Measurements from ENCODE around the gene USP15. TPM values are rescaled to one million over a fixed set of nuclear protein-coding genes. Genes with fewer than 3 reads are reported as not detected.
"Not testable (repeated sequence)": the region's sequence is repeated elsewhere in the genome, so short reads cannot be mapped to it uniquely, and the experiment has no call there.

The USP15 gene
- polyA plus RNA-seq, 3 donors = 19.2 to 27.7 (median 26.4) TPM

DNA sequence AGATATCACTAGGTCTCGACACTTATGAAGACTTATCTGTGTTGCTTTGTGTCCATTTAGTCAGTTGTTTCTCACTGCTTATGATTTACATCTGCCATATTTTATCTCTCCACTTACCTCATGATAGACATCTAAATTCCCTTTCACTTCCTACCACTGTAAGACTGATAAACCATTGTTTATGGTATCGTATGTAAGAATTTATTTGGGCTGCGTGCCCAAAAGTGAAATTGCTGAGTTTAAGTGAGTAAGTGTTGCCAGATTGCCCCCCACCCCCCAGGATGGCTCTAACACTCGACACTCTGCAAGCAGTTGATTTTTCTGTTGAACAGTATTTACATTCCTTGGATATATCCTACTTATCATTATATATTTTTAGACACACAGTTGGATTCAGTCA, 136.5 kb downstream of the USP15 start:
- 77 to 83% (median 81%) methylated on average over 4 of the region's 4 CpGs for WGBS, 3 donors
- H3K27ac ChIP-seq (ENCODE audit: low read depth, low read length) = no peak overlapping the region

DNA sequence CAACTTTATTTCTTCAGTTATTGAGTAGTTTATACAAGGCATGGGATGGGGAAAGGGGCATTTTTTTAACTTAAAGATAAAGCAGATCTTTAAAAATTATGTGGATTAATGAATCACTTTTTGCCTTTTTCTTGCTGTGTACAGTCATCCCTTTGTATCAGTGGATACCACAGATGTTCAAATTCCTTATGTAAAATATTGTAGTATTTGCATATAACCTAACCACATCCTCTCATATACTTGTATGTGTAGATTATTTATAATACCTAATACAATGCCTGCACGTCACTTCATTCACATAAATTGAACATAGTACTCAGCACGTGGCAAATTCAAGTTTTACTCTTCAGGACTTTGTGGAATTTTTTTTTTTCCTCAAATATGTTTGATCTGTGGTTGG, 139.9 kb downstream of the USP15 start:
- H3K27ac ChIP-seq (ENCODE audit: low read depth, low read length) = no peak overlapping the region
- 94 to 96% (median 95%) methylated on average over 2 of the region's 2 CpGs for WGBS, 3 donors

DNA sequence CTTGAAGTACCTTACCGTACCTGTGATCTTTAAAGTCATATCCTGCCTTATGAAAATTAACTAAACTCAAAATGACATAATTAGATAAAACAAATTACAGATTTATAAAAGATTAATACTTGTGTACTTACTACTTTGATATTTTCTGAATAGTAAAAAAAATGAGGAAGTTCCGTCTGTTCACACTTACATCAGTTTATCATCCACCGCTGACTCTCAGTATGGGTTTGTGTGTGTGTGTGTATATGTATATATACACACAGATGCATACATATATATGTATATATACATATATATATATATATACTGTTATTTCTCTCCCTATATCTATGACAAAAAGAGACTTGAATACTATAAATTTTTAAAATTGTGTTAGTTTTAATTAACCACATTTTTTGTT, 141.4 kb downstream of the USP15 start:
- WGBS, 3 donors = 69 to 90% (median 70%) methylated on average over 3 of the region's 3 CpGs
- no peak overlapping the region for H3K27ac ChIP-seq (ENCODE audit: low read depth, low read length)

DNA sequence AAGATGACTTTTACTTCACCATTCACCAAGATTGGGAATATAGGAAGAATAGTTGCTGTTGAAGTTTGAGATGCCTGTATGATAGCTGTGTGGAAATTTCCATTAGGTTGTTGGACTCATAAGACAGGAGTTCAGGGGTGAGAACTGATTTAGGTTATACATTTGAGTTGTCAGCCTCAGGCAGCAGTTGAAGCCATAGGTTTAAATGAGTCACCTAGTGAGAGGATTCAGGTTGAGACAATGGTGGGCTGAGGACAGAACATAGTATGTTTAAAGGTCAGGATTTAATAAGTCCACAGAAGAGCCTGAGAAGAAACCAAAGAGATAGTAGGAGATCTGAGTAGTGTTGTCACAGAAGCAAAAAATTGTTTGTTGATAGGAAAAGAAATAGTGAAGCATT, 142.8 kb downstream of the USP15 start:
- no peak overlapping the region for H3K27ac ChIP-seq (ENCODE audit: low read depth, low read length)

DNA sequence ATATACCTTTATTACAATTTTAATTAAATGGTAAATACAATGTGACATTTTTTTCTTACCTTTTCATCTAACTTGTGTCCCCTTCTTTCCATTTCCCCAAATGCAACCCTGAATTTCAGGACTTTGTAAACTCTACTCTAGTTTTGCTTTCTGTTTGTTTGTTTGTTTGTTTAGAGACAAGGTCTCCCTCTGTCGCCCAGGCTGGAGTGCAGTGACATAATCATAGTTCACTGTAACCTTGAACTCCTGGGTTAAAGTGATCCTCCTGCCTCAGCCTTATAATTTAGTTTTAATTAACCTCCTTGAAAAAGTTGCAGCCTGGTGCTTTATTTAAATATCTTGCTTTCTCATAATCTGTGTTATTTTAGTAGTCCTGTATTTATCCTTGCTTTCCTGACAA, 147.4 kb downstream of the USP15 start:
- 44 to 94% (median 82%) methylated on average over 1 of the region's 1 CpG for WGBS, 3 donors
- H3K27ac ChIP-seq (ENCODE audit: low read depth, low read length) = no peak overlapping the region

DNA sequence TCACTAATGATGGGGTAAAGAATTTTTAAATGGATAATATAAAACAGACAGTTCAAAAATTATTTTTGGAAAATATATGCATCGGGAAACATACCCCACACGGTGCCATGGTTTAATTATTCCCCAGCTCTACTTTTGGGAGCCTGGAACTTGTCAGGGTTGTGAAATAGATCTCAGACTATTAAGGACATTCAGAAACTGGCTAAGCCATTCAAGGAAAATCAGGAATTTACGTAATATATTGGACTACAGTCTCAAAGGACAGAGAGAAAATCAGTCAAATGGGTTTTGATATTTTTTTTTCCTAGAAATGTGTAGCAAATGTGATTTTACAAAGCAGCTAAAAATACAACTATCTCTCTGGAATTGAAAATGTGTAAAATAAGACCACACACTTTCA, 148.9 kb downstream of the USP15 start:
- WGBS, 3 donors = 69 to 79% (median 78%) methylated on average over 3 of the region's 3 CpGs
- no peak overlapping the region for H3K27ac ChIP-seq (ENCODE audit: low read depth, low read length)

DNA sequence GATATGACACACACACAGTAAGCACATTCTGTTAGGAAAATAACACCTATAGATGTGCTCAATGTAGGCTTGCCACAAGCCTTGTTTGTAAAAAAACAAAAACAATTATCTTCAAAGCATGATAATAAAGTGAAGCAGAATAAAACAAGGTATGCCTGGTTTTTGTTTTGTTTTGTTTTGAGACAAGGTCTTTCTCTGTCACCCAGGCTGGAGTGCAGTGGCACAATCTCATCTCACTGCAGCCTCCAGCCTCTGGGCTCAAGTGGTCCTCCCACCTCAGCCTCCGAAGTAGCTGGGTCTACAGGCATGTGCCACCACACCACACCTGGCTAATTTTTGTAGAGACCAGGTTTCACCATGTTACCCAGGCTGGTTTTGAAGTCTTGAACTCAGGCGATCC, 154.0 kb downstream of the USP15 start:
- WGBS, 3 donors = 97 to 100% (median 98%) methylated on average over 2 of the region's 2 CpGs

DNA sequence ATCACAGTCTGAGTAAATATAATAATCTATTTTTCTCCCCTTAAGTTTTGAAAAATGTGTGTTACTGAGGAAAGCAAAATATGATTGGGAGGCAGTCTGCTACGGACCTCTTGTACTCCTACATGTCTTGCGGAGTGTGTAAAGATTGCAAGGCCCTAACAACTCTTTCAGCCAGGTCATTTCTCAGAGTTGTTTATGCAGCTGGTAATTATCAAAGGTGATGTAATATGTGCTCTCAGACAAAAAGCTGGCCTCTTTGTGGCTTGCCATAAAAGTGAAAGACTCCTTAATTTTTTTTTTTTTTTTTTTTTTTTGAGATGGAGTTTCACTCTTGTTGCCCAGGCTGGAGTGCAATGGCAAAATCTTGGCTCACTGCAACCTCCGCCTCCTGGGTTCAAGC, 165.9 kb downstream of the USP15 start:
- WGBS, 3 donors = 79 to 86% (median 84%) methylated on average over 3 of the region's 3 CpGs
- no peak overlapping the region for H3K27ac ChIP-seq (ENCODE audit: low read depth, low read length)

More for the DNA sequence above, 154.0 kb downstream of the USP15 start:
- H3K27ac ChIP-seq (ENCODE audit: low read depth, low read length) = no peak overlapping the region

DNA sequence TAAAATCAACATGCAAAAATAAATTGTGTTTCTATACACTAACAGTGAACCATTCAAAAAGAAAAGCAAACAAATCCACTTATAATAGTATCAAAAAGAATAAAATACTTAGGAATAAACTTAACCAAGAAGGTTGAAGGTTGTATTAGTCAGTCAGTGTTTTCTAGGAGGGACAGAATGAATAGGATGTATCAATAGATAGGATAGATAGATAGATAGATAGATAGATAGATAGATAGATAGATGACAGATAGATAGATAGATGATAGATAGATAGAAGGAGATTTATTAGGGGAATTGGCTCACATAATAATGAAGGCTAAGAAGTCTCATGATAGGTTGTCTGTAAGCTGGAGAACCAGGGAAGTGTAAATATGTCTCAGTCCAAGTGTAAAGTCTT, 169.3 kb downstream of the USP15 start:
- H3K27ac ChIP-seq (ENCODE audit: low read depth, low read length) = no peak overlapping the region

DNA sequence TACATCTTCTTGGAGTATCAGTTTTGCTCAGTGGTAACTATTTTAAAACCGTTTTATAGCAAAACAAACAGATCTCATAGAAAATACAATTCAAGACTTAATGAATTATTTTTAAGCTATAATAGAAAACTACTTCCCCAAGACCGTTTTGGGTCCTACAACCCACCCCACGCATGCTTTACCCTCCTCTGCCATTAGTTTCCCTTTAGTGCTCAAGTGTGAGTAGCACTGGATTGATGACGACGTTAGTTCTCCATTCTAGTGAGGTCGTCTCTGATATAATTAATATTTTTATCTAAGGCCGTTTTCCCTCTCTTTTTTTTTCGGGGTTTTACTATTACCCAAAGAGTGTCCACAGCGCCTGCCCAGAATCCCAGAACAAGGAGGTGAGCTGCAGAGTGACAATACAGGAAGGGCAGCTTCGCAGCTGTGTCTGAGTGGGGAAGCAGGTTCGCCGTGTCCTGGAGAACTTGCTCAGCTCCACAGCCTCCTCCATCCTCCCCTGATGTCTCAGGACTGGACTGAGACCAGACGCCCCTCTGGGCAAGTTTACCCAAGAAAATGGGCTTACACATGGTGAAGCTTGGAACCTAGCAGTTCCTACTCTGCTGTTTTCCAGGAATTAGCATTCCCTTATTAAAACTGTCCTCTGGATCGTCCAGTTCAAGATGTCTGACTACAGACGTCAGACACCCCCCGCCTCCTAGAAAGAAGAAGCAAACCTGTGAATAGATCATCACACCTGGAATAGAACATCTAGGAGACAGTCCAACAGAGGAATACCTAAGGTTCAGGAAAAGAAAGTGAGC, 174.5 kb downstream of the USP15 start:
- no peak overlapping the region for H3K27ac ChIP-seq (ENCODE audit: low read depth, low read length)
- WGBS, 3 donors = 23 to 26% (median 24%) methylated on average over 16 of the region's 16 CpGs

DNA sequence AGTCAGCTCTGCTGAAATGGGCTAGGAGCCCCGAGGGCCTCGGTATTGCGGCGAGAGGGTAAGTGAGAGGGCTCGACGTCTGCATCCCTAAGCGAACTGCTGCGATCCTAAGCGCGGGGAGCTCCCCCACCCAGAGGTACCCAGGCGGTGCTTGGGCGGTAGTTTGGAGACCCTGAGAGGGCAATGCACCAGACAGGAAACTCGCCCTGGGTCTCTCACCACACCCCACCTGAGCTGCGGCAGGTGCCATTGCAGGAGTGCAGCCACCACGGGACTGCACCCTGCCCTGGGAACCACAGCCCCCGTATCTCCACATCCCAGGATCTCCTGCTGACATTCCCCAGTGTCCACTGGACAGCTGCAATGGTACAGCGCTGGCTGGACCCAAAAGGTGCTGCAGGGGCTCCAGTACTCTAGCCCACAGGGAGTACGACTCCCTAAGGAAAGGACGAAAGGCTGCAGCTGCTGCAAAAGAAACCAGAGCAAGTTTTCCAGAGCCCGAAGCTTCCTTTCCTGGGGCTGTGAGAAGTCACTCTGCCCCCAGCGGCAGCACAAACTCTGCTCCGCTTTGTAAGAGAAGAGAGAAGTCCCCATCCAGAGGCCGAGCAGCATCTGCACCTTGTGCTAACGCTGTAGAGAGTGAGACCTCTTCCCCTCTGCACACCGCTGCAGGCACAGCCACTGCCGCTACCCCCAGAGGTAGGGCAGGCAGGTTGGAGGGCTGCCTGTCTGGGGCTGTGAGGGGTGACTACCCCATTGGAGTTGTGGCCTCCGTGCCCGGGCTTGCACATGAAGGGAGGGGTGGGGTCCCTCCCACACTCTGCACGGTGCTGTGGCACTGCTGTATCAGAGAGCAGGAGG, 175.3 kb downstream of the USP15 start:
- no peak overlapping the region for H3K27ac ChIP-seq (ENCODE audit: low read depth, low read length)
- whole genome bisulfite sequencing, 3 donors = 2 to 3% (median 2%) methylated on average over 29 of the region's 29 CpGs

DNA sequence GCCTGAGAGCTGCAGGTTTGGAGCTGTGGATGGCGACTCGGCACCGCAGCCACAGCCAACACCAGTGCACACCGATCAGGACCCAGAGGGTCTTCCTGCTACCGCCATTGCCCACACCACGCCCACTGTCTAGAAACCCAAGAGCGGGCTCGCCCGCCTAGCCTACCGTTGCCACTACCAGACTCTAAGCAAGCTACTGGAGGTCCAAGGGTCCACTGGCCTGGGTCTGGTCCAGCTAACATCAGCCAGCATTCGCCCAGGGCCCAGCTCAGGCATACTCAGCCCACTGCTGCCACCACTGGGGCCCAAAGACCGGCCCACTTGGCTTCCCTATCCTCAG, 175.9 kb downstream of the USP15 start:
- 71 to 75% (median 74%) methylated on average over 12 of the region's 12 CpGs for WGBS, 3 donors
- H3K27ac ChIP-seq (ENCODE audit: low read depth, low read length) = no peak overlapping the region

DNA sequence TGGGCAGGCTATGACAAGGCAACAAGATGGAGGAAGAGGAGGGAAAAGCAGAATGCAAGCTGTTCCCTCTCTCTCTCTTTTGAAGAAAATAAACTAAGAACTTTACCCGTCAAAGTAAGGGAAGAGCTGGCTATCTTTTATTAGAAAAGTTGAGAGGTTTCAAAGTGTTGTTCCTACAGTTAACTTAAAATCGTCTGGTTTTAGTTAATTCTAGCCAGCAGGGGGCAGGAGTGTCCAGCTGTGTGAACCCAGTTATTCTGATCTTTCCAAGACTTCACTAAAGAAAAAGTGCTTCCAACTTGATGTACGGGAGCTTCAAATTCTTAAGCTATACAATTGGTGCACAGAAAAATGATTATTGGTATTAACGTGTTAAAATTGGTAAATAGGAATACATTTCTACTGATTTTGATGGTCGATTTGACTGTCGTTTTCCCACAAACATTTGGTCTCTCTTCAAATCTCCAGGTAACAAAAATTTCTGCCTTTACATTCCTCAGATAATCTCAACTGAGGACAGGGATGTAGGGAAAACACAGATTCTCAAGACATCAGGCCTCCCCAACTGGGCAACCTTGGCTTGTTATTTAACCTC, 178.0 kb downstream of the USP15 start:
- 8 to 19% (median 16%) methylated on average over 6 of the region's 6 CpGs for WGBS, 3 donors
- no peak overlapping the region for H3K27ac ChIP-seq (ENCODE audit: low read depth, low read length)

DNA sequence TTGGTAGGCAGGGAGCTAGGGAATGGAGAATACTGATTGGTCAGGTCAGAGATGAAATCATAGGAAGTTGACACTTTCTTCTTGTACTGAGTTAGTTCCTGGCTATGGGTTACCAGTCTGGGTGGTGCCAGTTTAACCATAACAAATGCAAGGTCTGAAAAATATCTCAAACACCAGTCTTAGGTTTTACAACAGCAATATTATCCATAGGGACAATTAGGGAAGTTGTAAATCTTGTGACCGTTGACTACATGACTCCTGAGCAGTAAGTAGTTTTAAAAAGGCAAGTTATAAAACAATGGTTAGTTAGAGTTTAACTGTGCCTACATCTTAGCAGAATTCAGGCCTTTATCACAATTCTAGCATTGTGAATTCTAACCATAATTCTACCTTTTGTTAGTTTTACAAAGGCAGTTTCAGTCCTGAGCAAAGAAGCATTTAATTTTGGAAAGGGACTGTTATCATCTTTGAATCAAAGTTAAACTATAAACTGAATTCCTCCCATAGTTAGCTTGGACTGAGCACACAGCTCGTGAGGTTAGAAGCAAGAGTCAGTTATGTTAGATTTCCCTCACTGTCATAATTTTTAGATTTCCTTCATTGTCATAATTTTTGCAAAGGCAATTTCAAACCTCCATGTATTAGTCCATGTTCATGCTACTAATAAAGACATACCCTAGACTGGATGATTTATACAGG, 186.7 kb downstream of the USP15 start:
- 53 to 63% (median 53%) methylated on average over 2 of the region's 2 CpGs for WGBS, 3 donors
- no peak overlapping the region for H3K27ac ChIP-seq (ENCODE audit: low read depth, low read length)

DNA sequence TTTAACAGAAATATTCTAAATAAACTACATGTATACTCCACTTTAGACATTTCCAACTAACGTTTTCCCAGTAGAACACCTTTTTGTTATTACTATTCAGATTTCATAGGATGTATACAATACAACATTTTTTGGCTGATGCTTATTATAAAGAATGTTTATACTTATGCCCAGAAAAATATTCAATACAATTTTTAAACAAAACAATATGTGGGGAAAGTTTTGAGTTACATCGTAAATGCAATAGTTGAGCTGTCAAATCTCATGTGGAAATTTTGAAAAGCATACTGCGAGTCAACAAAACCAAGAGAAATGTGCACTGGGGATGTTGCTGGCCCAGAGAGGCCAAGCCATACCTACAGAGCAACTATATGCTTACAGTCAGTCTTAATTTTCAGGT, 188.2 kb downstream of the USP15 start:
- 83 to 88% (median 87%) methylated on average over 3 of the region's 3 CpGs for WGBS, 3 donors
- no peak overlapping the region for H3K27ac ChIP-seq (ENCODE audit: low read depth, low read length)

DNA sequence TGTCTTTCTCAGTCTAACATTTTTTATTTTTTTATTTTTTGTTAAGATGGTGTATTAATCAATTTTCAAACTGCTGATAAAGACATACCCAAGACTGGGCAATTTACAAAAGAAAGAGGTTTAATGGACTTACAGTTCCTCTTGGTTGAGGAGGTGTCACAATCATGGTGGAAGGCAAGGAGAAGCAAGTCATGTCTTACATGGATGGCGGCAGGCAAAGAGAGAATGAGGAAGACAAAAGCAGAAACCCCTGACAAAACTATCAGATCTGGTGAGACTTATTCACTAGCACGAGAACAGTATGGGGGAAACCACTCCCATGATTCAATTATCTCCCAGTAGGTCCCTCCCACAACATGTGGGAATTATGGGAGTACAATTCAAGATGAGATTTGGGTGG, 195.2 kb downstream of the USP15 start:
- WGBS, 3 donors = 38 to 66% (median 55%) methylated on average over 2 of the region's 2 CpGs
- H3K27ac ChIP-seq (ENCODE audit: low read depth, low read length) = not testable (repeated sequence)

DNA sequence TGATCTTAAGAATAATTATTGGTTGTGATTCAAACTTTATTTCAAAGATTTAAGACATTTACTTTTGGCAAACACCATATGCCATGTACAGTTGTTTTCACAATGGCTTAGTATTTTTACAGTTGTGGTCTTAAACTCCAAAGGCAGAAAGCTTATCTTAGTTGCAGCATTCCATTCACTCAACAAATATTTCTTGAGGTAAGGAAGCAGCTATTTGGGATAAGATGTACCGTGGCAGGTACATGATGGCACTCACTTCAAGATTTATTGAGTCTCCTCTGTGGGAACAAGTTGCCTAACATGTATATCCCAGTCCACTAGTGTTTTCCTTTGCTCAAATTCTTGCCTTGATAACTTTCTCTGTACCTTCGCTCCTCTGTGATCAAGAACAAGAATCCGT, 198.4 kb downstream of the USP15 start:
- WGBS, 3 donors = 86 to 89% (median 88%) methylated on average over 3 of the region's 3 CpGs
- no peak overlapping the region for H3K27ac ChIP-seq (ENCODE audit: low read depth, low read length)

DNA sequence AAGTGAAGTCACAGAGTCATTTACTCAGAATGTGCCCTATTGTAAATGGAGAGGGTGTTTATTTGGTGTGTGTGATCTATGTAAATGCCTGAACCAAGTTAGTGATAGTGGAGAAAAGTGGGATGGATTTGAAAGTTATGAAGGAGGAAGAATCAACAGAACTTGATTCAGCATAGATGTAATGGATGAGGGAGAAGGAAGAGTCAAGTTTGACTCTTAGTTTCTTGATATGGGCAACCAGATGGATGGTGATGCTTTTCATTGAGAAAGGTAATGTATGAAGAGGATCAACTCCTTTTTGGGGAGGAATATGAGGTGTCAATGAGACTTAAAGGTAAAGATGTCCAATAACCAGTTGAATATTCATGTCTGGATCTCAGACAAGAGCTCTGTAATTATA, 199.8 kb downstream of the USP15 start:
- no peak overlapping the region for H3K27ac ChIP-seq (ENCODE audit: low read depth, low read length)
